ENCODE data around the gene HRAS. TPM values are rescaled to one million over a fixed set of nuclear protein-coding genes. Genes with fewer than 3 reads are reported as not detected.

HRAS gene
- total and polyA plus RNA-seq, 2 donors (not counting 3 experiments of a cell fraction or from before 2014, with no cell fraction given), result 103 to 109 TPM

DNA sequence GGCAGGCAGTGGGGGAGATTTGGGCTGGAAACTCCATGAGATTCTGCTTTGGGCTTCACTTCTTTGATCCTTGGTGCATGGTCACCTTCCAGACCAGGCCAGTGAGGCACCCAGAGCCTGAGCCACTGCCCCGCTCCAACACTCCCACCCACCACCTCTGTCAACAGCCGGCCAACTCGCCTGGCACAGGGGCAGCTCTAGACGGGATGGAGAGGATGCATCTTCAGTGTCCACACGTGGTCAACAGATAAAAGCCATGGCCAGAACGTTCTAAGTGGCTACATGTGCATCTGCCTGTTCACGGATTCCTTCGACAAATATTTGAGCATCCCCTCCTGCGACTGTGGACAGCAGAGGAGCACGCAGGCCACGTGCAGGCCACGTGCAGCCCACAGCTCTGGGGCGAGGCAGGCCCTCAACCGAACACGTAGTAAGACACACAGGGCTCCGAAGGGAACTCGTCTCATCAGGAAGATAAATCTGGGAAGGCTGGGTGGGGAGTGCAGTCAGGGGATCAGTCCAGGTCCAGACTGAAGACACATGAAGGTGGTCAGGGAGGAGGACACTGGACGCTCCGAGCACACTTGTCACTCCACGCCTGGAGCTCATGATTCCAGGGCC, 3.2 kb upstream of the HRAS start:
- CTCF ChIA-PET, result no interaction called here
- no TSS peak for BruUV-seq (replicated peaks)

More for the DNA sequence above, 3.2 kb upstream of the HRAS start:
- Histone ChIP-seq H3K79me2 (ENCODE audit: control insufficient read depth, insufficient read depth, low read length) (peaks cover 14% of the 10 kb centered on the region), H3K4me1 (ENCODE audit: control insufficient read depth, extremely low read depth, insufficient read depth, low read length) (peaks cover 3% of the 10 kb centered on the region), H2AFZ (ENCODE audit: low read depth, low read length) (no peak overlapping the region), H3K36me3 (ENCODE audit: control insufficient read depth in 2 of 2, extremely low read depth in 1 of 2, insufficient read depth in 2 of 2, low read length in 2 of 2) (peaks cover 0 to 1% of the 10 kb centered on the region in 2 experiments), H3K27ac (ENCODE audit: insufficient read depth, low read depth, low read length) (no peak overlapping the region), H3K9me1 (replicated peaks; ENCODE audit: control insufficient read depth, extremely low read depth, insufficient read depth, low read length) (no peaks in the 10 kb centered on the region), H3K27me3 (ENCODE audit: control insufficient read depth in 2 of 2, insufficient read depth in 2 of 2, low read length in 2 of 2) (no peaks in the 10 kb centered on the region), H3K4me2 (ENCODE audit: insufficient read depth, low read length) (no peak overlapping the region), H3K9me3 (replicated peaks; ENCODE audit: control insufficient read depth, insufficient read depth, low read length) (no peaks in the 10 kb centered on the region), H3K4me3 (replicated peaks in 1 of 3; ENCODE audit: insufficient read depth in 1 of 3, low read depth in 1 of 3, low read length in 3 of 3) (no peak overlapping the region), H3K9ac (replicated peaks; ENCODE audit: extremely low read depth, insufficient read depth, low read length) (no peak overlapping the region), H4K20me1 (replicated peaks; ENCODE audit: control insufficient read depth, extremely low read depth, insufficient read depth, low read length) (no peaks in the 10 kb centered on the region)
- POLR2A ChIA-PET, result no interaction called here
- intact Hi-C loops (cut with micrococcal nuclease) (loop anchor here (5.0 kb wide), 1 partner anchor 159 kb away; the partner anchor contains the start of genes DEAF1 and TMEM80), dilution Hi-C loops (cut with MboI; ENCODE audit: extremely low pct_ligation_motif_present, low sequenced_read_pairs) (no loop called here)
- no peak for DNase-seq (ENCODE audit: low read depth, low spot score)
- TF ChIP-seq, protein P1, sequence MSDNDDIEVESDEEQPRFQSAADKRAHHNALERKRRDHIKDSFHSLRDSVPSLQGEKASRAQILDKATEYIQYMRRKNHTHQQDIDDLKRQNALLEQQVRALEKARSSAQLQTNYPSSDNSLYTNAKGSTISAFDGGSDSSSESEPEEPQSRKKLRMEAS (IDR thresholded peaks at IDR 0.05; ENCODE audit: insufficient read depth, insufficient read length), result no peak
- TF ChIP-seq FOS (IDR thresholded peaks at IDR 0.05; ENCODE audit: borderline replicate concordance, insufficient read depth, low read length) (no peak), GATA2 (IDR thresholded peaks at IDR 0.05; ENCODE audit: insufficient read depth, insufficient read length, low read depth, low read length) (no peak), MYC (IDR thresholded peaks at IDR 0.05; ENCODE audit: low read depth, low read length) (no peak), EZH2 (IDR thresholded peaks at IDR 0.05; ENCODE audit: borderline replicate concordance, low read depth, low read length, severe bottlenecking) (no peak), POLR2AphosphoS5 (IDR thresholded peaks at IDR 0.05; ENCODE audit: insufficient read depth, low read depth, low read length) (no peak), POLR2A (IDR thresholded peaks at IDR 0.05; ENCODE audit: low read depth, low read length) (no peak), JUN (IDR thresholded peaks at IDR 0.05; ENCODE audit: borderline replicate concordance, insufficient read depth, insufficient read length, low read depth) (no peak)
- TF ChIP-seq, protein P2, sequence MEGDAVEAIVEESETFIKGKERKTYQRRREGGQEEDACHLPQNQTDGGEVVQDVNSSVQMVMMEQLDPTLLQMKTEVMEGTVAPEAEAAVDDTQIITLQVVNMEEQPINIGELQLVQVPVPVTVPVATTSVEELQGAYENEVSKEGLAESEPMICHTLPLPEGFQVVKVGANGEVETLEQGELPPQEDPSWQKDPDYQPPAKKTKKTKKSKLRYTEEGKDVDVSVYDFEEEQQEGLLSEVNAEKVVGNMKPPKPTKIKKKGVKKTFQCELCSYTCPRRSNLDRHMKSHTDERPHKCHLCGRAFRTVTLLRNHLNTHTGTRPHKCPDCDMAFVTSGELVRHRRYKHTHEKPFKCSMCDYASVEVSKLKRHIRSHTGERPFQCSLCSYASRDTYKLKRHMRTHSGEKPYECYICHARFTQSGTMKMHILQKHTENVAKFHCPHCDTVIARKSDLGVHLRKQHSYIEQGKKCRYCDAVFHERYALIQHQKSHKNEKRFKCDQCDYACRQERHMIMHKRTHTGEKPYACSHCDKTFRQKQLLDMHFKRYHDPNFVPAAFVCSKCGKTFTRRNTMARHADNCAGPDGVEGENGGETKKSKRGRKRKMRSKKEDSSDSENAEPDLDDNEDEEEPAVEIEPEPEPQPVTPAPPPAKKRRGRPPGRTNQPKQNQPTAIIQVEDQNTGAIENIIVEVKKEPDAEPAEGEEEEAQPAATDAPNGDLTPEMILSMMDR (IDR thresholded peaks at IDR 0.05; ENCODE audit: extremely low read depth in 1 of 2, insufficient read depth in 1 of 2, low read depth in 1 of 2, low read length in 2 of 2), result no peak
- no peak for FAIRE-seq

Measured in endothelial cell of umbilical vein (primary cell).